NCI-H2196 treated with DMSO at 0.1 percent for 48 hours (cell line): Measurements from ENCODE around the gene AGO4.

Source experiments
- DNase-seq: peaks from one replicate; lab custom pipeline; 2025; ENCODE audit not compliant: unreplicated experiment; lab: John Stamatoyannopoulos, UW

Gene AGO4

DNA sequence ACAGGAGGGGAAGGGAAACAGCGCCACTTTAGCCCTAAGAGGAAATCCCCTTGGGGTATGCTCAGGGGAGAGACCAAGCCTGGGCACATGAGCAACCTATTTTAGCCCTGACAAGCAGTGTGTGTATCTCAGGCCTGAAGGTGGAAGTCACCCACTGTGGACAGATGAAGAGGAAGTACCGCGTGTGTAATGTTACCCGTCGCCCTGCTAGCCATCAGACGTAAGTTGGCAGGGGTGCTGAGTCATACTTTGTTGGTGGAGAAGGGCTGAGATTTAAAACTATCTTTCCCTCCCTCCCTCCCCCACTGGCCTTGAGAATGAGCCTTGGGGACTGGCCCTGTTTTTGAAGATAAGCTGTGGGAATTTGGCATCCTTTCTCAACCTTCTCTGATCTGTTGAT, 86.4 kb downstream of the AGO4 start:
- no peak for DNase-seq

DNA sequence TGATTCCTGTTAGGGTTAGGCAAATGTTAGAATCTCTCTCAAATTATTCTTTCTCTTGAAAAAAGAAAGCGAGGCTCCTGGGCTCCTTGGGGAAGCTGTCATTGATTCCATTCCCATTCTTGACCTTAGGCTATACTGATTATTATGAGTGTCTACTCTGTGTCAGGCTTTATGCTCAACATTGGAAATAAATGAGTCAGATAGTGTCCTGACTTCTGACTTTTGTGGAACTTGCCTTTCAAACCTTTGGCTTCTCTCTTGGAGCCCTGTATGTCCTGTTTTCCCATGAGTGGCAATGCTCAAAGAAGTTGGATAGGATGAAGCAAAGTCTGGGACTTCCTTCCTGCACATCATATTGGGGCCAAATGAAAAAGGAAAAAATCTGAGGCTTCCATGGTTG, 86.8 kb downstream of the AGO4 start:
- DNase-seq = no peak

GRCh38 chr1:35899941-35900340, 92.1 kb downstream of the AGO4 start:
- no peak for DNase-seq

GRCh38 chr1:35901235-35901634, 93.4 kb downstream of the AGO4 start:
- no peak for DNase-seq

- DNase-seq = no peak
These were observed 94.9 kb downstream of the AGO4 start for GRCh38 chr1:35902671-35903070.
